DMS 273 treated with DMSO at 0.1 percent for 48 hours (cell line): ENCODE data around the gene BTBD16.

Experiments used
- DNase-seq: peaks from one replicate; lab custom pipeline; 2025; lab: John Stamatoyannopoulos, UW

The BTBD16 gene

GRCh38 chr10:122343936-122344335 lies 72.8 kb downstream of the BTBD16 start:
- DNase-seq = no peak

- no peak for DNase-seq
Measured at GRCh38 chr10:122344741-122345258, 73.7 kb downstream of the BTBD16 start.

GRCh38 chr10:122346326-122346950 lies 75.3 kb downstream of the BTBD16 start:
- DNase-seq = no peak

- no peak for DNase-seq
Measured at GRCh38 chr10:122347170-122347841, 76.2 kb downstream of the BTBD16 start.

DNA sequence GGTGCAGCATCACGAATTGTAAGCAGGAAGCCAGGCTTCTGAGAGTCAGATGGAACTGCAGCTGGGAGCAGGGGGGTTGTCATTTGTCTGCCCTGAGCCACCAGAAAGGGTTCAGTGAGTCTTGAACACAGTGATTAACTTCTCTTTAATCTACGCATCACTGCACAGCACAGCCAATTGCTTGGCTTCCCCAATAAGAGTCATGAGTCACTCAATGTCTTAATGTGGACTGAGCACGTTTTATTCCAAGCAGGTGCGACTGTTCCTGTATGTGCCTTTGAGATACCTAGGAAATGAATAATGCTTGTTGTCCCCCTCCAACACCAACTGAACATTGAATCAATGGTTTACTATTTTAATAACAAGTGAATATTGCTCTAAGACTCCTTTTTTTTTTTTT lies 77.4 kb downstream of the BTBD16 start:
- DNase-seq = no peak

- no peak for DNase-seq
Measured at GRCh38 chr10:122348935-122349361, 77.9 kb downstream of the BTBD16 start.

GRCh38 chr10:122349758-122350369 lies 78.8 kb downstream of the BTBD16 start:
- no peak for DNase-seq

DNA sequence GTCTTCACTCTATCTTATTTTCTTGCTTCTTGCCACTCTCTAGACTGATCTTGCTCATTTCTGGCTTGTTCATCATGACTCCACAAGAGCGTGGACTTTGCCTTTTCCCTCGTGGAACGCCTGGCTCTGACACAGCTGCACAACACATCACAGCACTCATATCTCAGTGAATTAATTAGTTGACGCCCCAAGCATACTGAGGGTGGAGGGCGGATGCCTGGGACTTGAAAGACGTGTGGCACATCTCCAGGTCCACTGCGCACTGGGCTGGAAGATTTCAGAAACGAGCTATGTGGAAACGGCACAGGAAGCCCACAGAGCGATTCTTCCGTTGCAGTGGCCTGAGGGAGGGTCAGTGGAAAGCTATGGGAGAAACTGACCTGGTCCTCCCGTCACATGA lies 79.8 kb downstream of the BTBD16 start:
- no peak for DNase-seq

GRCh38 chr10:122352817-122353525 lies 81.9 kb downstream of the BTBD16 start:
- peak; percentile 49 for DNase-seq

- no peak for DNase-seq
Measured at GRCh38 chr10:122354383-122354782, 83.3 kb downstream of the BTBD16 start.

DNA sequence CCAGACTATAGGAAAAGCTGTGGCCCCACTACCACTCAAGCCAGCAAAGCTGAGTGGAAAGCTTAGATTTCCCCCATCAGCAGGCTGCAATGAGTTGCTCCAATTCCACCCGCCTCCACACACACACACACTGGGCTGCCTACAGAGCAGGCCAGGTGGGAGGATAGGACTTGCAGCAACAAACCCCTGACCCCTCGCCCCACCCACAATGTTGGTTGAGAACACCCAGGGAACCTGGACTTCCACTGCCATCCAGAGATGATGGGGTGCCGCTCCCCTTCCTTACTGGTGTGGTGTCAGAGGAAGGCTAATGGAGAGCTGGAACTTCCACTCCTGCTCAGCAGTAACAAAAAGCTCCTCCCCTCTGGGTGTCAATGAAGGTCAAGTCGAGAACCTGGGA lies 86.6 kb downstream of the BTBD16 start:
- no peak for DNase-seq

DNA sequence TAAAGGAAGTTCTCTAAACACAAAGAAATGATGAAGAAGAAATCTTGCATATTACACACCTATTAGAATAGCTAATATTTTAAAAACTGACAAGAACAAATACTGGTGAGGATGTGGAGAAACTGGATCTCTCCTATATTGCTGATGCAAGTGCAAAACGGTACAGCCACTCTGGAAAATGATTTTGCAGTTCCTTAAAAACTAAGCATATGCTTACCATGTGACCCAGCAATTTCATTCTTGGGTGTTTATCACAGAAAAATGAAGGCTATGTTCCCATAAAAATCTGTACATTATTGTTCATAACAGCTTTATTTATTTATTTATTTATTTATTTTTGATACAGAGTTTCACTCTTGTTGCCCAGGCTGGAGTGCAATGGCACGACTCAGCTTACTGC lies 88.5 kb downstream of the BTBD16 start:
- no peak for DNase-seq

- DNase-seq = no peak
Measured at GRCh38 chr10:122361046-122361445, 90.0 kb downstream of the BTBD16 start.

DNA sequence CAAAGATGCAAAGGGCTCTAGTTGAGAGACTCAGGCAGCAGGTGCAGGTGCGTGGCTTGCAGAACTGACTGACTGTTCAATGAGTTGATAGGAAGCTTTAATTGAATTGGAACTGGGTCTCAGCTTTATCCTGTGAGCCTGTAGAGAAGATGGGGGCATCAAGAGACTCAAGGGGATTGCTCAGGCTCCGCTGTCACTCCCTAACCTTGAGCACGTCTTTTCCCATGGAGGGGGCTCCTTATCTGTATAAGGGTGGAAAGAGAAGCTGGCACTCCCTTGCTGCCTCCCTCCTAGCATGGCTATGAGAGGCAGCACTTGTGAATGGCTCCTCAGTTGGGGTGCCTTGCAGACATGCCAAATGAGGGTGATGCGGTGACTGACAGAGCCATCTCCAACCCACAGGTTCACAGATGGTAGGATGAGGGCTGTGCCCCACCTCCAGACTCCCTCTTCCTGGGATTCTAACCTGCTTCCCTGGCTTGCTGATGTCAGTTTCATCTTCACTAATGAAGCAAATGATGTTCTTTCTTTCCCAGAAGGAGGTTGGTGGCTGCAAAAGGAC lies 91.0 kb downstream of the BTBD16 start:
- no peak for DNase-seq

DNA sequence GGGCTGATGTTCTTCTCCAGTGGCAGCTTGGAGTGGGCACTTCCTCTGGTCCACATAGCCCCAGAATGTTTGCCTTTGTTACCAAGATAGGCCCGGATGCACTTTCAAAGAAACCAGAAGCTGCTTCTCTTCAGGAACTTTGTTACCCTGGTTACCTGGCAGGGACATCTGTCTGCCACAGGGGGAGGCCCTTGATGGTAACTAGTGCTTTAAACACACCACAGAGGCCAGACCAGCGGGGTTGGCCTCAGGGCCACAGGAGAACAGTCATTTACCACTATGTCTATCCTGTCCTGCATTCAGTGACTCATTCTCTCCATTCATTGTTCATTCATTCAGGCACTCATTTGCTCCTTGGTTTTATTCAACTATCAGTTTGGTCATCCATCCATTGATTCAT lies 91.5 kb downstream of the BTBD16 start:
- DNase-seq = no peak

DNA sequence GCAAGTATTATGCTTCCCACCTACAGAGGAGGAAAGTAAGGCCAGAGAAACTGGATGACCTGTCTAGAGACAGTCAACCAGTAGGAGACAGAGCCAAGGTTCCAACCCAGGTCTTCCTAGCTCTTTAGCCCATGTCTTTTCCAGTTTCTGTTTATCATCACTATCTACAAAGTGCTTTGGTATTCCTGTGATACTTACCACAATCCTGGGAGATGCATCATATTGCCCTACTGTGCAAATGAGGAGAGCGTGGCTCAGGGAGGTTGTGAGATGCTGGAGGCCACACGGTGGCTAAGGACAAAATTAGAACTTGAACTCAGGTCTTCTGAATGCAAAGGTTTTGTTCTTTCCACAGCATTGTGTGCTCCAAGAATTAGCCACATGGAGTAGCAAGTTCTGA lies 92.2 kb downstream of the BTBD16 start:
- no peak for DNase-seq

DNA sequence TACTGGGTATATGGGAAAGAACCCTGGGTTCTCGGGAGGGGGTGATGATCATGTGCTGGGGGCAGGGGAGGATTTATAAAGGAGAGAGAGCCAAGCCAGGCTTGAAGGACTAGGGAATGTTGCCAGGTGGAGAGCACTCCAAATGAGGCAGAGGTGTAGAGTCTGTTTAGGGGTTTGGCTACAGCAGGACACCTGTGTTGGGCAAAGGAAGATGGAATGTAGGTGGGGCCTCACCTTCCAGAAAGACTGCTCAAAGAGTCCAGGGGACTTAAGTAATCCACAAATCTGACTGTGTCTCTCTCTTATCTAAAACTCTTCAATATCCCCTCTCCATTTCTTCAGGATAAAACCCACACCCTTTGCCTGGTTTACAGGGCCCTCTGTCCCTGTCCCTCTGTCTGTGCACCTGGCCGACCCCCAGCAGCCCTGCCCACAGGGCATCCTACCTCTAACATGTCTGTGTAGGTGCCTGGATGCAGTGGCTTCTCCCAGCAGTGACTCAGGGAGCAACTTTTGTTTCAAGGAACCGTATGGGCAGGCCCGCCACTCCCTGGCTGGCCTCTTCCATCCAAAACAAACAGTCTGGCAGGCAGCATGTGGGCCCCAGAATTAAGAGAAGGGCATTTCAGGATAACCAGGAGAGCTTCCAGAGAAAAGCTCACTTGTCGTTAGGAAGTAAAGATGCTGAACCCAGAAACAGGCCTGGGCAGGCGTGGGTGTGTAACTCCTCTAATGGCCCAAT lies 92.8 kb downstream of the BTBD16 start:
- peak; percentile 71 for DNase-seq

GRCh38 chr10:122368502-122369254 lies 97.6 kb downstream of the BTBD16 start:
- no peak for DNase-seq

DNA sequence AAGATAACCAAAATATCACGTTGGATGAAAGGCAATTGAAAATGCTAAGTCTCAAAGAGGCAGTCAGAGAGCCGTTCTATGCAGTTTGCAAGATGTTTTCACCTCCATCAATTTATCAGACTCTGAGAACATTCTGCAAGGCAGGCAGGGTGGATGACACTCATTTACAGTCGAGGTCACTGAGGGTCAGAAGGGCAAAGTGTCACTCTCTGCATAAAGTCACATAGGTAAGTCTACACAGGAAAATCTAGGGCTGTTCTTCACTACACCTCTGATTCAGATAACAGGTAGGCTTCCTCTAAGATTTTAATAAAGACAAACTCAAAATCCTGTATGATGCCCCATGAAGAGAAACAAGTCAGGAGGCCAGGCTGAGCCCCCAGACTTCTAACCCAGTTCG lies 102.0 kb downstream of the BTBD16 start:
- DNase-seq = no peak

GRCh38 chr10:122373721-122374120 lies 102.6 kb downstream of the BTBD16 start:
- DNase-seq = no peak
